Mesendoderm (in vitro differentiated cells): Measurements from ENCODE around the gene C15orf39.
"Not testable (repeated sequence)": the region's sequence is repeated elsewhere in the genome, so short reads cannot be mapped to it uniquely, and the experiment has no call there.

Experiments
- DNase-seq: peaks from one replicate; pipeline ENCODE4 v3.0.0; 2013
- H2AK5ac ChIP-seq: 2 replicates; pipeline ENCODE4 v1.6.1; 2013; ENCODE audit warnings: low read length, inconsistent platforms
- H2BK120ac ChIP-seq: 2 replicates; pipeline ENCODE4 v1.6.1; 2013; ENCODE audit warnings: low read depth, mild to moderate bottlenecking, low read length, moderate library complexity, mixed read lengths
- H2BK15ac ChIP-seq: replicated peaks from 2 replicates; pipeline ENCODE4 v1.6.1; 2013; ENCODE audit warnings: low read depth, mild to moderate bottlenecking, moderate library complexity
- H2BK5ac ChIP-seq: 2 replicates; pipeline ENCODE4 v1.6.1; 2013; ENCODE audit warnings: low read length, inconsistent platforms
- H3K18ac ChIP-seq: 2 replicates; pipeline ENCODE4 v1.6.1; 2013; ENCODE audit warnings: mild to moderate bottlenecking, low read length, mixed read lengths
- H3K23ac ChIP-seq: one replicate; pipeline ENCODE4 v1.6.1; 2013; ENCODE audit warnings: low read length
- H3K27ac ChIP-seq: 2 replicates; pipeline ENCODE4 v1.5.1; 2013; ENCODE audit warnings: low read depth, mild to moderate bottlenecking, inconsistent platforms, low read length, moderate library complexity
- H3K27me3 ChIP-seq: 2 replicates; pipeline ENCODE4 v1.6.1; 2013; ENCODE audit warnings: low read length, control low read depth, mild to moderate bottlenecking, inconsistent platforms; ENCODE audit not compliant: insufficient read depth, poor library complexity
- H3K36me3 ChIP-seq: 2 replicates; pipeline ENCODE4 v1.6.1; 2013; ENCODE audit warnings: low read length, inconsistent platforms; ENCODE audit not compliant: control insufficient read depth, insufficient read depth
- H3K4ac ChIP-seq: one replicate; pipeline ENCODE4 v1.6.1; 2013; ENCODE audit warnings: low read depth, mild to moderate bottlenecking, low read length, moderate library complexity
- H3K4me1 ChIP-seq: 2 replicates; pipeline ENCODE4 v1.6.1; 2013; ENCODE audit warnings: low read depth, low read length, inconsistent platforms; ENCODE audit not compliant: control insufficient read depth
- H3K4me2 ChIP-seq: 2 replicates; pipeline ENCODE4 v1.6.1; 2013; ENCODE audit warnings: low read length
- H3K4me3 ChIP-seq: 2 replicates; pipeline ENCODE4 v1.5.1; 2013; ENCODE audit warnings: mild to moderate bottlenecking, low read length
- H3K56ac ChIP-seq: one replicate; pipeline ENCODE4 v1.6.1; 2013; ENCODE audit warnings: low read length
- H3K79me1 ChIP-seq: 2 replicates; pipeline ENCODE4 v1.6.1; 2013; ENCODE audit warnings: low read length, inconsistent platforms
- H3K79me2 ChIP-seq: 2 replicates; pipeline ENCODE4 v1.6.1; 2013; ENCODE audit warnings: mild to moderate bottlenecking, low read length; ENCODE audit not compliant: control insufficient read depth, insufficient read depth
- H3K9ac ChIP-seq: 2 replicates; pipeline ENCODE4 v1.6.1; 2013; ENCODE audit warnings: low read length, inconsistent platforms
- H4K5ac ChIP-seq: one replicate; pipeline ENCODE4 v1.6.1; 2013; ENCODE audit warnings: low read length
- H4K8ac ChIP-seq: one replicate; pipeline ENCODE4 v1.6.1; 2013; ENCODE audit warnings: low read depth, mild to moderate bottlenecking, control low read depth, low read length, moderate library complexity
- WGBS: extraction: QIAGEN DNeasy Blood & Tissue Kit; methylation state at CpG from one replicate; pipeline ENCODE4 v1.1.7; 2013; ENCODE audit warnings: low lambda C conversion rate, missing lambda C conversion rate; ENCODE audit not compliant: insufficient coverage; ENCODE audit errors: extremely low coverage; 5-methylcytosine and 5-hydroxymethylcytosine counted together

C15orf39 gene

GRCh38 chr15:75219507-75219929, 17.8 kb downstream of the C15orf39 start:
- not testable (repeated sequence) for H2BK120ac ChIP-seq, H3K56ac ChIP-seq, H3K9ac ChIP-seq, H2BK15ac ChIP-seq, H3K27me3 ChIP-seq, H3K18ac ChIP-seq, H3K36me3 ChIP-seq, H2AK5ac ChIP-seq, DNase-seq, H4K8ac ChIP-seq, H3K27ac ChIP-seq, H3K79me2 ChIP-seq, H3K79me1 ChIP-seq, H3K4me1 ChIP-seq, H3K23ac ChIP-seq, H4K5ac ChIP-seq, H3K4me2 ChIP-seq, H2BK5ac ChIP-seq, H3K4ac ChIP-seq, H3K4me3 ChIP-seq
- WGBS, result no CpG with 5 or more reads among the region's 4 CpGs

DNA sequence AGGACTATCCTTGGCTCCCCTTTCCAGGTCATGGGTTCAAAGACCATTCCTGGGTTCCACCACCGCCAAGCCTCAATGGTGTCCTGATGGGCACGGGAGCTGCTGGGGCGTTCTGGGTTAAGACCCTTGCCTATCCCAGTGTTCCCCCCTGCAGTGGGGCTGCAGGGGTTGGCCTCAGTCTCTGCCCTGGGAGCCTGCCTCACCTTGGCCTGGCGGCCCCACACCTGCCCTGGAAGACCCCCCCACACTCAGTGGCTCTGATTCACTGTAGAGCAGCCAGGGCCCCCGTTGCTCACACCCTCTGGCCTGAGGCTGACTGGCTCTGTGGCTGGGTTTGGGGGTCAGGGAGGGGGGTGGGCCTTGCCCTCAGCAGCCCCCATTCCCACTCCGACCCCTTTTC, 22.0 kb downstream of the C15orf39 start:
- WGBS, result no CpG with 5 or more reads among the region's 6 CpGs
- H3K27ac ChIP-seq, result no peak overlapping the region
- no peak overlapping the region for H3K56ac ChIP-seq
- no peaks in the 10 kb centered on the region for H3K4me1 ChIP-seq
- no peak overlapping the region for H2AK5ac ChIP-seq
- H2BK120ac ChIP-seq, result no peak overlapping the region
- no peak overlapping the region for H3K23ac ChIP-seq
- DNase-seq, result no peak
- H2BK15ac ChIP-seq, result no peak overlapping the region
- H2BK5ac ChIP-seq, result no peak overlapping the region
- no peaks in the 10 kb centered on the region for H3K79me1 ChIP-seq
- H4K8ac ChIP-seq, result no peak overlapping the region
- no peaks in the 10 kb centered on the region for H3K27me3 ChIP-seq
- no peaks in the 10 kb centered on the region for H3K79me2 ChIP-seq
- H3K36me3 ChIP-seq, result no peaks in the 10 kb centered on the region
- no peak overlapping the region for H3K4ac ChIP-seq
- no peak overlapping the region for H3K4me3 ChIP-seq
- H3K9ac ChIP-seq, result no peak overlapping the region
- H4K5ac ChIP-seq, result no peak overlapping the region
- no peak overlapping the region for H3K4me2 ChIP-seq
- H3K18ac ChIP-seq, result no peak overlapping the region

GRCh38 chr15:75224281-75224680, 22.6 kb downstream of the C15orf39 start:
- H3K23ac ChIP-seq, result no peak overlapping the region
- no peak overlapping the region for H4K8ac ChIP-seq
- H3K56ac ChIP-seq, result no peak overlapping the region
- H3K79me2 ChIP-seq, result no peaks in the 10 kb centered on the region
- no peaks in the 10 kb centered on the region for H3K79me1 ChIP-seq
- H2AK5ac ChIP-seq, result no peak overlapping the region
- no peak overlapping the region for H2BK15ac ChIP-seq
- H3K18ac ChIP-seq, result no peak overlapping the region
- H3K4ac ChIP-seq, result no peak overlapping the region
- no peak overlapping the region for H3K4me2 ChIP-seq
- H2BK5ac ChIP-seq, result no peak overlapping the region
- H4K5ac ChIP-seq, result no peak overlapping the region
- no peak overlapping the region for H3K27ac ChIP-seq
- H3K4me3 ChIP-seq, result no peak overlapping the region
- no peak overlapping the region for H2BK120ac ChIP-seq
- H3K4me1 ChIP-seq, result no peaks in the 10 kb centered on the region
- H3K36me3 ChIP-seq, result no peaks in the 10 kb centered on the region
- no CpG with 5 or more reads among the region's 12 CpGs for WGBS
- DNase-seq, result no peak
- no peak overlapping the region for H3K9ac ChIP-seq
- H3K27me3 ChIP-seq, result no peaks in the 10 kb centered on the region

DNA sequence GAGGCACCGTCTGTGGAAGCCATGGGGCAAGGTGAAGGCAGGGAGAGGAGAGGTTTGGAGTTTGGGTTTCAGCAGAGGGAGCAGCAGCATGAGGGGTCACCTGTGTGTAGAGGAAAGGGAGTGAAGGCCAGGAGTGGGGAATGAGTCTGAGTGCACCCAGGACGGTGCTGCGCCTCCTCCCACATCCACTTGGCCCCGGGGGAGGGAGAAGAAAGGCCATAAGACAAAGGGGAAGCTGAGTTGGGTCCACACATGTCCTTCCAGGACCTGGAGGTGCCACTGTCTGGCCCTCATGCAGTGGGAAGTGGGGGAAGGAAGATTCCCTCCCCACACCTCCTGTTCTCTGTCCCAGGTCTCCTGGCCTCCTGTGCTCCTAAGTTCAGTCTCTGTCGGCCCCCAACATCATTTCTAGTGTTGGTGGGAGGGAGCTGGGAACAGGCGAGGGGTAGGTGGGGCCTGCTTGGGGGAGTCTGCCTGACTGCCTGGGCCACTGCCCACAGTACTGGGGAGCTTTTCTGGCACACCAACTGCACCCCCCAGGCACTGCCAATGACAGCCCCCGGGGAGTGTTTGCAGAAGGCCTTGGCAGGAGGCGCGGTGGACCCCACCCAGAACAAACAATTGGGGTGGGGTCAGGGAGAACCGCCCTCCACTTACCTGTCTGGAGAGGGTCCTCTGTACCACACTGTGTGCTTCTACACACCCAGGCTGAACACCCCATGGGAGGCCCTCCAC, 23.6 kb downstream of the C15orf39 start:
- H2AK5ac ChIP-seq, H3K9ac ChIP-seq, H3K79me1 ChIP-seq, H3K18ac ChIP-seq, H3K23ac ChIP-seq, H2BK15ac ChIP-seq, H4K5ac ChIP-seq, H2BK120ac ChIP-seq, H3K4me2 ChIP-seq, H3K4me1 ChIP-seq, H3K56ac ChIP-seq, DNase-seq, H3K79me2 ChIP-seq, H2BK5ac ChIP-seq, H3K27ac ChIP-seq, H3K27me3 ChIP-seq, H4K8ac ChIP-seq, H3K4ac ChIP-seq, H3K36me3 ChIP-seq, H3K4me3 ChIP-seq: not testable (repeated sequence)
- no CpG with 5 or more reads among the region's 10 CpGs for WGBS

- Histone ChIP-seq H2BK15ac (no peak overlapping the region), H2AK5ac (no peak overlapping the region), H3K79me1 (no peaks in the 10 kb centered on the region), H3K4me1 (no peaks in the 10 kb centered on the region), H3K36me3 (no peaks in the 10 kb centered on the region), H2BK5ac (no peak overlapping the region), H3K4me2 (no peak overlapping the region), H3K79me2 (no peaks in the 10 kb centered on the region), H3K27ac (no peak overlapping the region), H3K4ac (no peak overlapping the region), H3K56ac (no peak overlapping the region), H2BK120ac (no peak overlapping the region), H3K23ac (no peak overlapping the region), H3K18ac (no peak overlapping the region), H4K5ac (no peak overlapping the region), H4K8ac (no peak overlapping the region), H3K4me3 (no peak overlapping the region), H3K27me3 (no peaks in the 10 kb centered on the region), H3K9ac (no peak overlapping the region)
- no CpG with 5 or more reads among the region's 16 CpGs for WGBS
- no peak for DNase-seq
These were observed 24.5 kb downstream of the C15orf39 start for GRCh38 chr15:75225951-75226732.
